ENCODE results near the gene TMEM256. TPM values are rescaled to one million over a fixed set of nuclear protein-coding genes. Genes with fewer than 3 reads are reported as not detected.

TMEM256 gene
- total RNA-seq, 1 experiment from 2014 or later = 151 TPM

DNA sequence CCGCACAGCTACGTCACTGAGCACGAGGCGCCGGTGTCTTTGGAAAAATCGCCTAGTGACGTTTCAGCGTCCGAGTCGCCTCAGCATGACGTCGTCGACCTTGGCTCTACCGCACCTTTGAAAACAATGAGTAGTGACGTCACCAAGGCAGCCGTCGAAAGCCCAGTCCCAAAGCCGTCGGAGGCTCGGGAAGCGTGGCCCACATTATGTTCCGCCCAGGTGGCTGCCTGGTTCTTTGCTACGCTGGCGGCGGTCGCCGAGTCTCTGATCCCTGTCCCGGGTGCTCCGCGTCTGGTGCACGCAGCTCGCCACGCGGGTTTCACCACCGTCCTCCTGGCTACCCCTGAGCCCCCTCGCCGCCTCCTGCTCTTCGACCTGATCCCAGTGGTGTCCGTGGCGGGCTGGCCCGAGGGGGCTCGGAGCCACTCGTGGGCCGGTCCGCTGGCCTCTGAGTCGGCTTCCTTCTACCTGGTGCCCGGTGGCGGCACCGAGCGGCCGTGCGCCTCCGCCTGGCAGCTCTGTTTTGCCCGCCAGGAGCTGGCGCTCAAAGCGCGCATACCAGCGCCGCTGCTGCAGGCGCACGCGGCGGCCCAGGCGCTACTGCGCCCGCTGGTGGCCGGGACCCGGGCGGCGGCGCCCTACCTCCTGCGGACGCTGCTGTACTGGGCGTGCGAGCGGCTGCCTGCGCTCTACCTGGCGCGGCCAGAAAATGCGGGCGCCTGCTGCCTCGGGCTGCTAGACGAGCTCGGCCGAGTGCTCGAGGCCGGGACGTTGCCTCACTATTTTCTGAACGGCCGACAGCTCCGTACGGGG is 32.9 kb upstream of the TMEM256 start:
- Histone ChIP-seq H3K4me2 (ENCODE audit: insufficient read depth, insufficient read length, low read length) (peak overlapping the region; percentile 60), H3K9ac (ENCODE audit: extremely low read depth, insufficient read length, low read length) (no peak overlapping the region), H2BK5ac (ENCODE audit: insufficient read length, low read length) (no peak overlapping the region), H4K91ac (ENCODE audit: insufficient read length, low read depth, low read length) (no peak overlapping the region), H2BK120ac (ENCODE audit: low read depth, low read length, poor library complexity, severe bottlenecking) (no peak overlapping the region), H2AK5ac (ENCODE audit: insufficient read length, low read length) (no peak overlapping the region), H3K79me2 (ENCODE audit: insufficient read depth, low read length) (no peaks in the 10 kb centered on the region), H2BK12ac (ENCODE audit: insufficient read length, low read depth, low read length) (peak overlapping the region; percentile 5), H3K23ac (ENCODE audit: insufficient read length, low read depth, low read length) (no peak overlapping the region), H4K20me1 (ENCODE audit: control insufficient read depth, insufficient read depth, insufficient read length) (no peaks in the 10 kb centered on the region), H3K23me2 (ENCODE audit: insufficient read length, low read depth, low read length, poor library complexity, severe bottlenecking) (peaks cover 33% of the 10 kb centered on the region), H3K18ac (ENCODE audit: insufficient read length, low read depth, low read length) (peak overlapping the region; percentile 79), H3K27me3 (ENCODE audit: insufficient read depth, low read length) (peaks cover 7% of the 10 kb centered on the region), H2BK15ac (ENCODE audit: low read depth, low read length) (no peak overlapping the region), H3K56ac (ENCODE audit: insufficient read length, low read depth, low read length) (no peak overlapping the region), H3K4me1 (ENCODE audit: insufficient read depth, low read length) (no peaks in the 10 kb centered on the region; the same call in 1 of the 2 replicates), H2AFZ (ENCODE audit: low read length) (no peak overlapping the region), H3K9me3 (ENCODE audit: control insufficient read depth, low read depth, low read length) (no peaks in the 10 kb centered on the region), H3K4ac (ENCODE audit: low read depth, low read length) (no peak overlapping the region), H4K8ac (replicated peaks; ENCODE audit: insufficient read length, low read depth, low read length) (no peak overlapping the region), H3T11ph (ENCODE audit: low read length) (no peak overlapping the region), H3K27ac (ENCODE audit: insufficient read length, low read depth, low read length) (no peak overlapping the region), H2BK20ac (ENCODE audit: low read depth, low read length, poor library complexity, severe bottlenecking) (no peak overlapping the region), H4K5ac (ENCODE audit: insufficient read length, low read depth, low read length) (no peak overlapping the region), H3K14ac (ENCODE audit: insufficient read depth, low read length) (peak overlapping the region; percentile 89), H3K79me1 (ENCODE audit: insufficient read depth, low read depth, low read length, poor library complexity, severe bottlenecking) (no peaks in the 10 kb centered on the region)
- DNase-seq = peak; percentile 94
- H3K4me3 Mint-ChIP-seq = peak overlapping the region; percentile 89 to 93
- peak overlapping the region; percentile 55 to 98 (median 89); a peak in 4 of 7 replicates for H3K27ac Mint-ChIP-seq
- peaks cover 30 to 32% of the 10 kb centered on the region in 2 experiments for H3K4me1 Mint-ChIP-seq
- no CpG with 5 or more reads among the region's 92 CpGs for WGBS (ENCODE audit: extremely low coverage, insufficient read length, low lambda C conversion rate)
- H3K9me3 Mint-ChIP-seq = no peaks in the 10 kb centered on the region
- H3K27me3 Mint-ChIP-seq (ENCODE audit: low read depth) = peaks cover 25% of the 10 kb centered on the region
- no peaks in the 10 kb centered on the region for H3K36me3 Mint-ChIP-seq (ENCODE audit: insufficient read depth in 1 of 3, low read depth in 3 of 3)
- TF ChIP-seq, protein P1, sequence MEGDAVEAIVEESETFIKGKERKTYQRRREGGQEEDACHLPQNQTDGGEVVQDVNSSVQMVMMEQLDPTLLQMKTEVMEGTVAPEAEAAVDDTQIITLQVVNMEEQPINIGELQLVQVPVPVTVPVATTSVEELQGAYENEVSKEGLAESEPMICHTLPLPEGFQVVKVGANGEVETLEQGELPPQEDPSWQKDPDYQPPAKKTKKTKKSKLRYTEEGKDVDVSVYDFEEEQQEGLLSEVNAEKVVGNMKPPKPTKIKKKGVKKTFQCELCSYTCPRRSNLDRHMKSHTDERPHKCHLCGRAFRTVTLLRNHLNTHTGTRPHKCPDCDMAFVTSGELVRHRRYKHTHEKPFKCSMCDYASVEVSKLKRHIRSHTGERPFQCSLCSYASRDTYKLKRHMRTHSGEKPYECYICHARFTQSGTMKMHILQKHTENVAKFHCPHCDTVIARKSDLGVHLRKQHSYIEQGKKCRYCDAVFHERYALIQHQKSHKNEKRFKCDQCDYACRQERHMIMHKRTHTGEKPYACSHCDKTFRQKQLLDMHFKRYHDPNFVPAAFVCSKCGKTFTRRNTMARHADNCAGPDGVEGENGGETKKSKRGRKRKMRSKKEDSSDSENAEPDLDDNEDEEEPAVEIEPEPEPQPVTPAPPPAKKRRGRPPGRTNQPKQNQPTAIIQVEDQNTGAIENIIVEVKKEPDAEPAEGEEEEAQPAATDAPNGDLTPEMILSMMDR (conservative IDR thresholded peaks at IDR 0.05) = peak; percentile 86

All from H9 (cell line).